ENCODE measurements around the gene CSH1.
A peak's percentile ranks its signal among the peaks of the same experiment; 100 is the strongest.

Gene CSH1

GRCh38 chr17:63855185-63855584, 41.2 kb downstream of the CSH1 start:
- DNase-seq = no peak

DNA sequence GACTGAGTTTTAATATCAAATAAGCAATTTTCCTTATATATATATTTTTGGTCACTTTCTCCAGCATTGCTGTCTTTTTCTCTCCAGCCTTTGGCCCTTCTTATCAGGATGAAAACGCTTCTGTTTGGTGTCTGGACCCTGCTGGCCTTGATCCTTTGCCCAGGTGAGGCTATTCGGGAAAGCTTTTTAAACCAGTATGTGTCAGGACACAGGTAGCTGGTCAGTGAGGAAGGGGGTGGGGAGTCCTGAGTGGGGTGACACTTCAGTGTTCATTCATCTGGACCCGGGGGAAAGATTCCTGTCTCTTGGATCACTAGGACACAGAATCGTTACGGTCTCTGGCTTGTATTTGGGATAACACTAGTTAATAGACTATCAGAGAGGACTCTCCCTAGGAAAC, 41.7 kb downstream of the CSH1 start:
- no peak for DNase-seq

DNA sequence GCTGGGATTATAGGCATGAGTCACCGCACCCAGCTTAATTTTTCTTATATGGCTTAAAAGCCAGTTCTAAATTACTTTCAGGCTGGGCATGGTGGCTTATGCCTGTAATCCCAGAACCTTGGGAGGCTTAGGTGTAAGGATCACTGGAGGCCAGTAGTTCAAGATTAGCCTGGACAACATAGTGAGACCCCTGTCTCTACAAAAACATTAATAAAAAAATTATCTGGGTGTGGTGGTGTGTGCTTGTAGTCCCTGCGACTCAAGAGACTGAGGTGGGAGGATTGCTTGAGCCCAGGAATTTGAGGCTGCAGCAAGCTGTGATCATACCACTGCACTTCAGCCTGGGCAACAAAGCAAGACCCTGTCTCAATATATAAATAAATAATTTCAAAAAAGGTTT, 43.1 kb downstream of the CSH1 start:
- no peak for DNase-seq

- no peak for DNase-seq
These were observed 46.0 kb downstream of the CSH1 start for GRCh38 chr17:63850401-63850800.

DNA sequence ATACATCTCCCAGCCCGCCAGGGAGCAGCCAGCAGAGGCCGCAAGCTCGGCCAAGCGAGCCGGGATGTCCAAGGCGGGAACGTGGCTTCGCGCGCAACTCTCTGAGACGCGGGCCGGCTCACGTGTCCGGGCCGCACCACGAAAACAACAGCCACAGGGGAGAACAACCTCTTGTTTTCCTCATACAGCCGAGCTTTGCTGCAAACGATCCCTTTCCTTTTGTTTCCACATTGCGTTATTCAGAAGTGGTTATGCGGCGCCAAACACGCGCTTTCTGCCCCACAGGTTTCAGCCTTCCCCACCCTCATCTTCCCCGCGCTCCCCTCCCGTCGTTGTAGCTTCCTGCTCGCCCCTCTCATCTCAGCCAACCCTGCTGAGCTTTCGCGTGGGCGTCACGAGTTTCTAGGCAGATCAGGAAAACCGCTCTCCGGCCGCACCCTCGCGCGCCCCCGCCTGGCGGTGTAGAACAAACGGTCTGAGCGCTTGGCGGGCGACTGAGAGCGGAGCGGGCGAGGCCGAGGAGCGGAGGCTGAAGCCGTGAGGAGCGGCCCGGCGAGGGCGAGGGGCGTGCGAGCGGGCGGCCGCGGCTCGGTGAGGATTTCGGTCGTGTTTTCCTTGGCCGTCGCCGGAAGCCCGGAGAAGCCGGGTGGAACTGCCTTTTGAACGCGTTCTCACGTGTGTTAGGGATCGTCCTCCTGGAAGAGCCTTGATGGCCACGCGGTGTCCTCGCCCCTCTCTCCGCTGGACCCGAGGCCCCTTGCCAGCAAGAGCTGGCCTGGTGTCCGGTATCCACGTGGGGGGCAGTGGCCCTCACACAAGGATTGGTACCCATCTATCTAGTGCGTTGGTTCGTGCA, 47.3 kb downstream of the CSH1 start:
- peak; percentile 89 for DNase-seq

DNA sequence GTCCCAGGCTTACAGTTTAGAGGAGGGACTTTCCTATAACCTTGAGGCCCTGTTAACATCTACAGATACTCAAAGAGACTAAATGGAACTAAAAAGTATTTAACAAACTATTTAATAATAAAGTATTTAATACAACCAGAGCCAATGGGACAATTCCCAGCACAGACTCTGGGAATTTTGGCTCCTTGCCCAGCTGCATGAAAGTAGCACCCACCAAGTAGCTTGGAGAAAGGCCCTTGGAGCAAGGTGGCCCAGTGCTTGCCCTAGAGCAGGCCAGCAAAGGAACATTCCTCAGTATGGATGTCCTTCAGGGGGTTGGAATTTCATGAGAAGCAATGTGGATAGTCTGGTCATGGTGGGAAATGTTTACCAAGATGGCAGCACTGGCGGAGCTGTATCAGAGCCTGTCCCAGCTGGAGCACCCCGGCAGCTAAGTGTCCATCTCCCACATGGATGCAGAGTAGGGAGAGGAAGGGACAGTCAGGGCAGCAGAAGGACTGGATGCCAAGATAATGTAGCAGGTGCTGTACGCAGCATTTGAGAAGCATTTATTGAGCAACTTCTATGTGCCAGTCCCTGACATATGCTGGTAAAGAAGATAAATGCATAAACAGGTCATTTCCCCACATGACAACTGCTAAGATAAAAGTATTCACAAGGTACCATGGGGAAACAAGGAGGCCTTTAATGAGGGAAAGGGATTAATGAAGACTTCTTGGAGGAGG, 48.7 kb downstream of the CSH1 start:
- no peak for DNase-seq

DNA sequence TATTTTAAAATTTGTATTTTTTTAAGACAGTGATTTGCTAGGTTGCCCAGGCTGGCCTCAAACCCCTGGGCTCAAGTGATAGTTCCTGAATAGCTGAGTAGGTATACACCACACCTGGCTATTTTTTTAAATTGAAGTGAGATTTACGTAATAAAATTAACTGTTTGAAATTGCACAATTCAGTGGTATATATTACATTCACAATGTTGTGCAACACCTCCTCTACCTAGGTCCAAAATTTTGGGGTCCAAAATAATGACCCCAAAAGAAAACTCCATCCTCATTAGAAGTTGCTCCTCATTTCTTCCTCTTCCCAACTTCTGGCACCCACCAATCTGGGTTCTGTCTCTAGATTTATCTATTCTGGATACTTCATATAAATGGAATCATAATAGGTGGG, 50.9 kb downstream of the CSH1 start:
- DNase-seq = no peak
